ENCODE data around the gene RANBP3.
"Not testable (repeated sequence)": the region's sequence is repeated elsewhere in the genome, so short reads cannot be mapped to it uniquely, and the experiment has no call there.

RANBP3 gene

GRCh38 chr19:5977785-5978605, at the start of gene RANBP3:
Gene RANBP3 (minus strand): TSS chr19:5978140. CDS start chr19:5978082, 58 bp downstream.
- DNase-seq, result peak; percentile 92

DNA sequence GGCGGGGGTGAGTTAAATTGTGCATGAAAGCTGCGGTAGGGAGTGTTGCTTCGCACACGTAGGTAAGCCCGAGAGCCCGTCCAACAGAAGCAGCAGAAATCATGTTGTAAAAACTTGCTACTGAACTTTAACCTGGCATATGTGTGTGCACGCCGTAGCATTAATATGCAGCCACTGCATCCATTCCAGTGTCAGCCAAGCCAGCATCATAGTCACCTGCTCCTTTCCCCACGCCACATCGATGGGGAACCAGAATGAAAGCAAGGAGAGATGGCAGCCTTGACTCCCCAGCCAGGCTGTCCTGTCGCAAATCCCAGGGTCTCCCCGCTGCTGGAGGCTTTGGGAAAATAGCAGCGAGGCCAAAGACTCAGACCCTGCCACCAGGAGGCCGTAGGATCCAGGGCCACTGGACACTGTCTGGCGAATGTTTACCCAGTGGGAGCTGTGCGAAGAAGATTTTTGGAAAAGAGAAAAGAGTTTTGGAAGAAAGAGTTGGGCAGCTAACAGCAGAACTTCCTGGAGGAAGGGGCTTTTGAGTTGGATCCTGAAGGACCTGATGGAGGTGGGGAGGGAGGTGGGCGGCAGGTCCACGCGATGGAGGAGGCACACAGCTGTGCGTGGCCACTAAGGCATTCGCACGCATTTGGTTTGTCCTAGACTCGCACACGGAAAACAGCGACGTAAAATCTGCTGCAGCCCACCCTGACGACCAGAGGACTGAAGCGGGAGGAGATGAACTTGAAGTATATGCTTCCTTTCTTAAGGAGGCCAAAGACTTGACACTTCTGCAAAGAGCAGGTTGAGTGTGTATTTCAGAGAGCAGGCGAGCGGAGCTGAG, 48.7 kb upstream of the RANBP3 start:
- DNase-seq, result no peak

GRCh38 chr19:6024756-6025155, 46.8 kb upstream of the RANBP3 start:
- DNase-seq, result not testable (repeated sequence)

DNA sequence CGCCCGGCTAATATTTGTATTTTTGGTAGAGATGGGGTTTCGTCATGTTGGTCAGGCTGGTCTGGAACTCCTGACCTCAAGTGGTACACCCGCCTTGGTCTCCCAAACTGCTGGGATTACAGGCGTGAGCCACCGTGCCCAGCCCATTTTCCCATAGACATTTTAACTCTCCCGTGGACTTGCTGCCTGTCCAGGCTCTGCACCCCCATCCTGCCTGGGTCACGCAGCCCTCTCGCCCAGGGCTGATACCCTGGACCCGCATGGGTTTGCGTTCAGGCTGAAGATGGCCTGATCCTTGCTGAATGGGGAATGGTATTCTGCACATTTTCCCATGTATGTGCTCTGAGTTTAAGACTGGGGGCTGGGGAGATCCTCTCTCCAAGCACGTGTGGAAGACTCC, 46.0 kb upstream of the RANBP3 start:
- DNase-seq, result no peak

GRCh38 chr19:6023085-6023682, 45.2 kb upstream of the RANBP3 start:
- DNase-seq, result no peak

DNA sequence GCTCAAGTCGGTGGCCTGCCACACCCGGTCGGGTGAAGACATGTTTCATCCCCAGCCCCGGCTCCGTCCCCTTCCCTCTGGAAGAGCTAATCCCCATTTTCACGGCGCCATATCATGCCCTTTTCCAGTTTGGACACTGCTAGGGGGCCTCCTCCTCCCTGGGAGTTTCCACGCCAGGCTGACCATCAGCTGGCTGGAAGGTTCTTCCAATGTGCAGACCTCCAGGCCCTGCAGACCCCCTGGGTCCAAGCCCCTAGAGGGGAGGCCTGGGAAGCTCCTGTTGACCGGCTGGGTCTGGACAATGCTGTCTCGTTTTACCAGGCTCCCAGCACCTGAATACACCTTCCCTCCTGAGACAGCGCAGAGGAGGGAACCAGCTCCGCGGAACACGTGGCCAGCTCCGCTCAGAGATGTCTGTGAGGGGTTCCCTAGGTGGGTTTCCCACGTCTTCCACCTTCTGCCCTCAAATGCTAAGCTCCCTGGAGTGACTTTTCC, 44.7 kb upstream of the RANBP3 start:
- DNase-seq, result no peak

DNA sequence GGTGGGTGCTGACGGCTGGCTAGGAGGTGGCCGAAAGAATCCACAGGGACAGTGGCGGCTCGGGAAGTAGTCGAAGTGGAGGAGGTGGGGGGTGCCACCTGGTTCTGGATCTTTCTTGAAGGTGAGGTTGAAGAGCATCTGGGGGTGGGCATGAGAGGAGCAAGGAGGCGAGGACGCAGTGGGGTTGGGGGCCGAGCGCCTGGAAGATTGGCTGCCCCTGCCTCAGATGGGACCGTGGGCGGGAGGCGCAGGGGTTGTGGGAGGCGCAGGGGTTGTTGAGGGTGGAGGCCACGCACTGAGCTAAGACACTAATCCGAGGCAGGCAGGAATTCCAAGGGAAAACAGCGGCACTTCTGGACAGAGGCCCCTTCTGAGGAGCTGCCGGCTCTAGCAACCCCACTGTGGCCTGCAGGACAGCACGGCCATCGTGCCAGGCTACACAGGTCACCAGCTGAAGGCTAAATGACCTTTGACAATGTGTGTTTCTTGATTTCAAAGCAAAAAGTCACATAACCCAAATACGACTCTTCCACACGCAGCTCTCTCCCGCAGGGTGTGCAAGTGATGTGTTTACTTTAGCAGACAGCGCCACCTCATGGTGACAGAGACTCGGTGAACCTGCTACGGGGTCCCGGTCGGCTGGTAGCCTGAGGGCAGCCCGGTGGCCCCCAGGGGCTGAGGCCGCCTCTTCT, 44.1 kb upstream of the RANBP3 start:
- peak; percentile 71 for DNase-seq

- DNase-seq, result no peak
Observed at GRCh38 chr19:6020972-6021805, 43.2 kb upstream of the RANBP3 start.

- DNase-seq, result no peak
Observed at GRCh38 chr19:6020166-6020882, 42.4 kb upstream of the RANBP3 start.

DNA sequence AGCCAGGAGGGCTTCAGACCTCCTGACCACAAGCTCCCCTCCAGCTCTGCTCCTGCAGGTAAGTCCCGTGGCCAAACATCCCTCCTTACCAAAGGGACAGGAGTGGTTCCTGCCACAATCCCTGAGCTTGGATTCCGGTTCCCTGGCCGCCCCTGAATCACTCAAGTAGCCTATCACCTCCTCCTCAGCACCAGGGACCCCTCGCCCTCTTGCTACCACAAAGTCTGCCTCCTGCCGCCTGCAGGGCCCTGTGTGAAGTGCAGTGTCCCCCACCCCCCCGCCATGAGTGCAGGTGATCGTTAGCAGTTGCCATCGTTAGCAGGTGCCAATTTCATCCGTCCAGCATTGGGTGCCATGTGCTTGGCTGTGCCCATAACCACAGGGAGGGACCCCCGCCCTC, 40.8 kb upstream of the RANBP3 start:
- no peak for DNase-seq

- no peak for DNase-seq
Observed at GRCh38 chr19:6017576-6017975, 39.6 kb upstream of the RANBP3 start.

- DNase-seq, result no peak
Observed at GRCh38 chr19:6015841-6016545, 38.1 kb upstream of the RANBP3 start.

- DNase-seq, result no peak
Observed at GRCh38 chr19:6014551-6015135, 36.7 kb upstream of the RANBP3 start.

- DNase-seq, result no peak
Observed at GRCh38 chr19:6012426-6013170, 34.7 kb upstream of the RANBP3 start.

DNA sequence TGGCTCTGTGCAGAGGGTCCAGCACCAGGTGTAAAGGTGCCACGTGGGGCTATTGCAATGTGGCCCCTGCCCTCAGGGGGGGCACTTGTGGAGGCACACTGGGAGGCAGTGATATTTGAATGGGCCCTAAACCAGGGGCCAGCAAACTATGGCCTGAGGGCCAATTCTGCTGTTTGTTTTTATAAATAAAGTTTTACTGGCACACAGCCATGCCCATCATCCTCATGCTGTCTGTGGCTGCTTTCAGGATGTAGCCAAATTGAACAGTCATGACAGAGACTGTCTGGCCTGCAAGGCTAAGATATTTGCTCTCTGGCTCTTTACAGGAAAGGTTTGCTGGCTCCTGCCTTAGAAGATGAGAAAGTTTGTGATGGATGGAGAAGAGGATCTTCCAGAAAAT, 33.9 kb upstream of the RANBP3 start:
- no peak for DNase-seq

DNA sequence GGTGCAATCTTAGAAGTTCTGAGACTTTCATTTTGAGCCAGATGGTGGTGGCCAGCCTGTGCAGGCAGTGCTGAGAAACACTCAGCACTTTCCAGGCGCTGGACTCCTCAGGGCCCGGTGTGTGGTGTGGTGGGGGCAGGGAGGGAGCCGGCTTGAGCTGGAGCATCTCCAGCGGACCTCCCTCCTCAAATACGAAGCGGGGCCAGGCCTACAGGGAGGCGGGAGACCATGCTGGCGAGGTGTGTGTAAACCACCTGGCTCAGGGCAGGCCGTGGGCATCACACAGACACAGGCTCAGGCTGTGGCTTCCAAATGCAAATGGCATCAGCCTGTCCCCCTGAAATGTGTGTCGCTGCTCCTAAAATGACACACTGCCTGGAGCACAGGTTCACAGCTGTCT, 33.3 kb upstream of the RANBP3 start:
- no peak for DNase-seq

GRCh38 chr19:6010107-6010506, 32.2 kb upstream of the RANBP3 start:
- no peak for DNase-seq

GRCh38 chr19:6007866-6008265, 29.9 kb upstream of the RANBP3 start:
- no peak for DNase-seq

DNA sequence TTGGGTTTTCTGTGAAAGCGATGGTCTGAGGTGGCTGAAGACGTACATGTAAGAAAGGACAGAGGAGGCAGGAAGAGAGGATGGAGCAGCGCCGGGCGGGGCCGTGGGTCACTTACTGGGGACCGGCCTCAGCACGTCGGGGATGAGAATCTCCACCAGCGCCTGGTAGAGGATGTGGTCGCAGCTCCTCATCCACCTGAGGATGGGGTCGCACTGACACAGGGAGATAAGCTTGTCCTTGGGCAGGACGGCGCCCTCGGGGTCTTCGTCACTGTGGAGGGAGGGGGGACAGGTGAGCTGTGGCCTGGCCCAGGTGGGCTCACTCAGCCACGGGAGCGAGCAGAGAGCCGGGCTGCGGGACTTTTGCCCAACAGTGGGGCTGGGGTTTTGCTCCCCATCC, 29.0 kb upstream of the RANBP3 start:
- DNase-seq, result no peak

All from activated T-cell treated with anti-CD3 and anti-CD28 coated beads for 4 hours (primary cell).